Kidney (tissue), 14 donors: Measurements from ENCODE around the gene SSR4. TPM values are rescaled to one million over a fixed set of nuclear protein-coding genes. Genes with fewer than 3 reads are reported as not detected.
A peak's percentile ranks its signal among the peaks of the same experiment; 100 is the strongest.

Experiments used
- DNase-seq, 5 donors: peaks; one replicate each; pipeline ENCODE4 v3.0.0-alpha.2; 2013 to 2020
- FAIRE-seq: peaks from 2 replicates; lab custom pipeline; 2012; peaks lifted over from hg19 to GRCh38; lab: Jason Lieb, UNC
- H3K27ac ChIP-seq, 2 donors: one replicate each; pipeline ENCODE4 v1.7.0; 2013; ENCODE audit warnings: low read depth in 2 of 2, low read length in 2 of 2, inconsistent platforms in 1 of 2
- H3K27me3 ChIP-seq: one replicate; pipeline ENCODE4 v1.7.1; 2013; ENCODE audit warnings: low read length, inconsistent platforms; ENCODE audit not compliant: control insufficient read depth, insufficient read depth
- H3K36me3 ChIP-seq, 3 donors: one replicate each; pipeline versions ENCODE4 v1.7.0 to v1.7.1; 2013; ENCODE audit warnings: low read length in 3 of 3, control low read depth in 1 of 3, inconsistent platforms in 1 of 3; ENCODE audit not compliant: insufficient read depth in 3 of 3, control insufficient read depth in 2 of 3
- H3K4me1 ChIP-seq, 3 donors: one replicate each; pipeline versions ENCODE4 v1.7.0 to v1.7.1; 2013; ENCODE audit warnings: low read length in 3 of 3, inconsistent platforms in 1 of 3, low read depth in 1 of 3; ENCODE audit not compliant: control insufficient read depth in 2 of 3, insufficient read depth in 2 of 3
- H3K4me3 ChIP-seq, 3 donors: one replicate each; pipeline versions ENCODE4 v1.7.0 to v1.8.1; 2013; ENCODE audit warnings: low read length in 3 of 3, control low read depth in 1 of 3, inconsistent platforms in 1 of 3
- H3K9ac ChIP-seq, 3 donors: one replicate each; pipeline versions ENCODE4 v1.7.0 to v1.7.1; 2013; ENCODE audit warnings: low read length in 3 of 3, control low read depth in 1 of 3, inconsistent platforms in 1 of 3
- H3K9me3 ChIP-seq, 3 donors: one replicate each; pipeline versions ENCODE4 v1.7.0 to v1.7.1; 2013; ENCODE audit warnings: low read length in 3 of 3, control low read depth in 1 of 3, inconsistent platforms in 1 of 3; ENCODE audit not compliant: control insufficient read depth in 2 of 3, insufficient read depth in 1 of 3
- intact Hi-C: fragments of 100-400 bp; cut with DNase I; formaldehyde crosslinking; loops from one replicate; pipeline ENCODE4 v1.11.1; 2022
- polyA plus RNA-seq: library from polyadenylated mRNA; stranded (reverse); fragments of 350-450 nt; fragmentation: Illumina TruSeq; extraction: RNeasy Lipid Tissue Mini Kit (QIAGEN cat#74804); gene quantifications from one replicate; pipeline ENCODE4 v1.2.3, GENCODE V29; 2014; ENCODE audit warnings: low read depth, low replicate concordance; ENCODE audit not compliant: insufficient read depth
- total RNA-seq: library from RNA; stranded (reverse); fragmentation: NEBNext Ultra II Directional; extraction: Animal tissue kit (Norgen Biotek cat#: 25700); gene quantifications from one replicate; pipeline ENCODE4 v1.2.1, GENCODE V29; 2021
- TF ChIP-seq, protein P1 (sequence below): IDR thresholded peaks from 3 replicates; pipeline ENCODE4 v1.5.1; 2012; ENCODE audit warnings: mild to moderate bottlenecking, moderate library complexity, borderline replicate concordance; ENCODE audit not compliant: insufficient read depth; ENCODE audit errors: extremely low read depth
- donor health status: control.
- donor health status: control.
- donor health status: control.
- donor health status: control.
- donor health status: control.
- donor health status: DM: yes; HTN: yes; CAD: no.
- donor health status: Normal renal cell carcinoma (clear cell type).

SSR4 gene
- total and polyA plus RNA-seq, 2 donors from 2014 or later: 226 to 473 TPM

DNA sequence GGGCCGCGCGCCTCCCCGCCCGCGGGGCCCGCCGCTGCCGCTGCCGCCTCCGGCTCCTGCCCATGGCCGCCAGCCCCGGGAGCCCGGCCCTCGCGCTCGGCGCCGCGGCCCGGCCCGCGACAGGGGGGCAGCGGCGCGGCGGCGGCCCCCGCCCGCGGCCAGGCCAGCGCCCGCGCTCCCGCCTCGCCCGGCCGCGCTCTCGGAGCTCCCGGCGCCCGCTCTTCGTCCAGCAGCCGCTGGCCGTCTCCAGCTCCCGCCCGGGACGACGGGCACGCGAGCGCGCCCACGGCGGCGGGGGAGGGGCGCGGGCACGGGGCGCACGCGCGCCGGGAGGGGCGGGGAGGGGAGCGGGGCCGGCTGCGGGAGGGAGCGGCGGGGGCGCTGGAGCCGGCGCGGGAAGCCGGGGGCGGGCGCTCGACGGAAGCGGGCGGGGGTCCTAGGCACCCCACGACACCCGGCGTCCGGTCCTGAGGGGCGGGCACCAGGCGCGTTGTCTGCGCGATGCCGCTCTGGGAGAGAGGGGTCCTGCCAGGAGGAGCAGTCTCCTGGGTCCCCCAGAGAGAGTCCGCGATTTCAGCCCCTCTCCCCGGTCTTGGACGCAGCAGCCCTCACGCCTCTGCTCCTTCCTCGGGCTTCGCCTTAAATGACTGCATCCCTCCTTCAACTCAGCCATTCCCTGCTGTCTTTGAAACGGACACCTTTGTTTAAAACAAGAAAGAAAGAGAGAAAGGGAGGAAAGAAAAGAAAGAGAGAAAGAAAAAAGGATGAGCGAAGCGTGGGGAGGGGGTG is 36.4 kb downstream of the SSR4 start:
- Histone ChIP-seq H3K27me3 (no peaks in the 10 kb centered on the region), H3K4me1 (no peaks in the 10 kb centered on the region), H3K9ac (no peak overlapping the region), H3K9me3 (no peaks in the 10 kb centered on the region), H3K27ac (no peak overlapping the region), H3K4me3 (no peak overlapping the region), H3K36me3 (no peaks in the 10 kb centered on the region)
- peak in 1 of 5 donors; percentile 13 for DNase-seq
- no peak for FAIRE-seq
- intact Hi-C loops: no loop called here
- TF ChIP-seq, protein P1, sequence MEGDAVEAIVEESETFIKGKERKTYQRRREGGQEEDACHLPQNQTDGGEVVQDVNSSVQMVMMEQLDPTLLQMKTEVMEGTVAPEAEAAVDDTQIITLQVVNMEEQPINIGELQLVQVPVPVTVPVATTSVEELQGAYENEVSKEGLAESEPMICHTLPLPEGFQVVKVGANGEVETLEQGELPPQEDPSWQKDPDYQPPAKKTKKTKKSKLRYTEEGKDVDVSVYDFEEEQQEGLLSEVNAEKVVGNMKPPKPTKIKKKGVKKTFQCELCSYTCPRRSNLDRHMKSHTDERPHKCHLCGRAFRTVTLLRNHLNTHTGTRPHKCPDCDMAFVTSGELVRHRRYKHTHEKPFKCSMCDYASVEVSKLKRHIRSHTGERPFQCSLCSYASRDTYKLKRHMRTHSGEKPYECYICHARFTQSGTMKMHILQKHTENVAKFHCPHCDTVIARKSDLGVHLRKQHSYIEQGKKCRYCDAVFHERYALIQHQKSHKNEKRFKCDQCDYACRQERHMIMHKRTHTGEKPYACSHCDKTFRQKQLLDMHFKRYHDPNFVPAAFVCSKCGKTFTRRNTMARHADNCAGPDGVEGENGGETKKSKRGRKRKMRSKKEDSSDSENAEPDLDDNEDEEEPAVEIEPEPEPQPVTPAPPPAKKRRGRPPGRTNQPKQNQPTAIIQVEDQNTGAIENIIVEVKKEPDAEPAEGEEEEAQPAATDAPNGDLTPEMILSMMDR: no peak

DNA sequence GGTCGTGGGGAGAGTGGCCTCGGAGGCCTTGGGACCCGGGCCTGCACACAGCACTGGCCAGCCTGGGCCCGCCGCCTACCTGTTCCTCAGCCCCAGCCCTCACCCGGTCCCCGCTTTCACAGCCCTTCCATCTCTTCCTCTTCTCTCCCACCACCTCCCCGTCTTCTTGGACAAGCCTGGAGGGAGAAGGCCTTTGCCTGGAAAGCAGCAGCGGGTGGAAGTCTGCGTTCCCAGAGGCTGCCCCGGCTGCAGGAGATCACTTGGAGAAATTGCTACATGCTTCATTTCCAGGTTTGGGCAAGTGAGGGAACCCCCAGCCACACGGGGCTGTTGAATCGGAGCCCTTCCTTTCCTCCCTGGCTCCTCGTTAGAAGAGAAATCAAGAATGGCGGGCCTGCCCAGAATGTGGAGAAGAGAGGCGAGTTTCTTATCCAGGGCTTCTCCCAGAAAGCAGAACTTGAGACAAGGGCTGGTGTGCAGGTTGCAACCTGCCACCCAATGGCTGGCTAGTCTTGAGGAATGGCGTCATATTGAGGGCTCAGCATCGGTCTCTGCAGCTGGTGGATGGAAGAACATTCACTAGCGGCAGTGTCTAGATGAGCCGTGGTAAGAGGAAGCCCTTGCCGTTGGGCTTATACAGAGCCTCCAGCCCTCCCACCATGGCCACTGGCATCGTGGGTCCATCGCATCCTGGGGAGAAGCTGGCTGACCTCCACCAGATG is 37.1 kb downstream of the SSR4 start:
- FAIRE-seq (no peak), DNase-seq (no peak)
- Histone ChIP-seq H3K27ac (no peak overlapping the region), H3K9me3 (no peaks in the 10 kb centered on the region), H3K4me1 (no peaks in the 10 kb centered on the region), H3K9ac (no peak overlapping the region), H3K27me3 (no peaks in the 10 kb centered on the region), H3K36me3 (no peaks in the 10 kb centered on the region), H3K4me3 (no peak overlapping the region)
- intact Hi-C loops: no loop called here
- TF ChIP-seq, protein P1: no peak

GRCh38 chrX:153832728-153833127 is 38.3 kb downstream of the SSR4 start:
- H3K27ac ChIP-seq: no peak overlapping the region
- no peak for FAIRE-seq

More at GRCh38 chrX:153832728-153833127, 38.3 kb downstream of the SSR4 start:
- Histone ChIP-seq H3K4me1 (no peaks in the 10 kb centered on the region), H3K9ac (no peak overlapping the region), H3K4me3 (no peak overlapping the region), H3K9me3 (no peaks in the 10 kb centered on the region), H3K36me3 (no peaks in the 10 kb centered on the region), H3K27me3 (no peaks in the 10 kb centered on the region)
- intact Hi-C loops: no loop called here
- TF ChIP-seq, protein P1: no peak
- DNase-seq: no peak
